H9 (cell line): ENCODE data around the gene SH2B2. TPM values are rescaled to one million over a fixed set of nuclear protein-coding genes. Genes with fewer than 3 reads are reported as not detected.

ENCODE experiments used
- DNase-seq: peaks from one replicate; pipeline ENCODE4 v3.0.0-alpha.2; 2017
- H2AFZ ChIP-seq: one replicate; pipeline ENCODE4 v1.6.1; 2013; ENCODE audit warnings: mild to moderate bottlenecking, low read length, control low read depth, moderate library complexity
- H2AK5ac ChIP-seq: 2 replicates; pipeline ENCODE4 v1.6.1; 2013; ENCODE audit warnings: low read length, control low read depth, mixed read lengths; ENCODE audit not compliant: insufficient read length
- H2BK120ac ChIP-seq: one replicate; pipeline ENCODE4 v1.6.1; 2013; ENCODE audit warnings: low read depth, mild to moderate bottlenecking, low read length, control low read depth, inconsistent platforms; ENCODE audit not compliant: poor library complexity, severe bottlenecking
- H2BK12ac ChIP-seq: 2 replicates; pipeline ENCODE4 v1.6.1; 2013; ENCODE audit warnings: low read length, control low read depth, mixed read lengths, low read depth; ENCODE audit not compliant: insufficient read length
- H2BK15ac ChIP-seq: 2 replicates; pipeline ENCODE4 v1.6.1; 2013; ENCODE audit warnings: low read depth, low read length, control low read depth
- H2BK20ac ChIP-seq: one replicate; pipeline ENCODE4 v1.6.1; 2013; ENCODE audit warnings: low read depth, mild to moderate bottlenecking, low read length, control low read depth, inconsistent platforms; ENCODE audit not compliant: poor library complexity, severe bottlenecking
- H2BK5ac ChIP-seq: 2 replicates; pipeline ENCODE4 v1.6.1; 2013; ENCODE audit warnings: low read length, control low read depth, mixed read lengths; ENCODE audit not compliant: insufficient read length
- H3K14ac ChIP-seq: 2 replicates; pipeline ENCODE4 v1.6.1; 2013; ENCODE audit warnings: low read length, control low read depth; ENCODE audit not compliant: insufficient read depth
- H3K18ac ChIP-seq: 2 replicates; pipeline ENCODE4 v1.6.1; 2013; ENCODE audit warnings: low read depth, mild to moderate bottlenecking, mixed read lengths, low read length, control low read depth; ENCODE audit not compliant: insufficient read length
- H3K23ac ChIP-seq: 2 replicates; pipeline ENCODE4 v1.6.1; 2013; ENCODE audit warnings: low read length, control low read depth, mixed read lengths, low read depth; ENCODE audit not compliant: insufficient read length
- H3K23me2 ChIP-seq: 2 replicates; pipeline ENCODE4 v1.6.1; 2013; ENCODE audit warnings: low read depth, mild to moderate bottlenecking, mixed read lengths, low read length, control low read depth; ENCODE audit not compliant: insufficient read length, poor library complexity, severe bottlenecking
- H3K27ac ChIP-seq: 2 replicates; pipeline ENCODE4 v1.5.1; 2013; ENCODE audit warnings: low read length, control low read depth, mixed read lengths, low read depth; ENCODE audit not compliant: insufficient read length
- H3K27me3 ChIP-seq: 2 replicates; pipeline ENCODE4 v1.6.1; 2013; ENCODE audit warnings: low read length, control low read depth, inconsistent platforms; ENCODE audit not compliant: insufficient read depth
- H3K4ac ChIP-seq: 2 replicates; pipeline ENCODE4 v1.6.1; 2013; ENCODE audit warnings: low read depth, mild to moderate bottlenecking, control low read depth, inconsistent platforms, low read length, moderate library complexity
- H3K4me1 ChIP-seq: 2 replicates; pipeline ENCODE4 v1.6.1; 2013; ENCODE audit warnings: low read length, control low read depth, inconsistent platforms; ENCODE audit not compliant: insufficient read depth
- H3K4me2 ChIP-seq: 2 replicates; pipeline ENCODE4 v1.6.1; 2013; ENCODE audit warnings: low read length, control low read depth, mixed read lengths; ENCODE audit not compliant: insufficient read length, insufficient read depth
- H3K56ac ChIP-seq: 2 replicates; pipeline ENCODE4 v1.6.1; 2013; ENCODE audit warnings: low read depth, mild to moderate bottlenecking, mixed read lengths, low read length, control low read depth; ENCODE audit not compliant: insufficient read length
- H3K79me1 ChIP-seq: 2 replicates; pipeline ENCODE4 v1.6.1; 2013; ENCODE audit warnings: low read depth, mild to moderate bottlenecking, moderate library complexity, low read length, control low read depth, inconsistent platforms; ENCODE audit not compliant: insufficient read depth, poor library complexity, severe bottlenecking
- H3K79me2 ChIP-seq: 2 replicates; pipeline ENCODE4 v1.6.1; 2013; ENCODE audit warnings: low read length, control low read depth, inconsistent platforms; ENCODE audit not compliant: insufficient read depth
- H3K9ac ChIP-seq: 2 replicates; pipeline ENCODE4 v1.6.1; 2013; ENCODE audit warnings: low read length, control low read depth, mixed read lengths; ENCODE audit not compliant: insufficient read length; ENCODE audit errors: extremely low read depth
- H3K9me3 ChIP-seq: one replicate; pipeline ENCODE4 v1.6.1; 2013; ENCODE audit warnings: low read depth, low read length, inconsistent platforms; ENCODE audit not compliant: control insufficient read depth
- H3T11ph ChIP-seq: one replicate; pipeline ENCODE4 v1.6.1; 2013; ENCODE audit warnings: mild to moderate bottlenecking, low read length, control low read depth, inconsistent platforms
- H4K20me1 ChIP-seq: one replicate; pipeline ENCODE4 v1.6.1; 2013; ENCODE audit not compliant: control insufficient read depth, insufficient read length, insufficient read depth
- H4K5ac ChIP-seq: 2 replicates; pipeline ENCODE4 v1.6.1; 2013; ENCODE audit warnings: low read depth, mild to moderate bottlenecking, mixed read lengths, low read length, control low read depth; ENCODE audit not compliant: insufficient read length
- H4K8ac ChIP-seq: replicated peaks from 2 replicates; pipeline ENCODE4 v1.6.1; 2013; ENCODE audit warnings: low read length, control low read depth, mixed read lengths, low read depth; ENCODE audit not compliant: insufficient read length
- H4K91ac ChIP-seq: 2 replicates; pipeline ENCODE4 v1.6.1; 2013; ENCODE audit warnings: low read depth, mild to moderate bottlenecking, moderate library complexity, mixed read lengths, low read length, control low read depth; ENCODE audit not compliant: insufficient read length
- H3K27ac Mint-ChIP-seq, 3 experiments: 2 replicates in 2 of 3; 3 replicates in 1 of 3; pipeline ENCODE4 v1.8.0; 2020 to 2021; ENCODE audit warnings: mixed read lengths in 3 of 3, mild to moderate bottlenecking in 1 of 3, moderate library complexity in 1 of 3
- H3K27me3 Mint-ChIP-seq: 2 replicates; pipeline ENCODE4 v1.8.0; 2021; ENCODE audit warnings: low read depth, mild to moderate bottlenecking, moderate library complexity, mixed read lengths
- H3K36me3 Mint-ChIP-seq, 3 experiments: 2 replicates in 2 of 3; 3 replicates in 1 of 3; pipeline ENCODE4 v1.8.0; 2020 to 2021; ENCODE audit warnings: low read depth in 3 of 3, mixed read lengths in 3 of 3; ENCODE audit not compliant: insufficient read depth in 1 of 3
- H3K4me1 Mint-ChIP-seq, 2 experiments: 2 replicates each; pipeline ENCODE4 v1.8.0; 2020; ENCODE audit warnings: mixed read lengths in 2 of 2
- H3K4me3 Mint-ChIP-seq, 2 experiments: 2 replicates in 1 of 2; 3 replicates in 1 of 2; pipeline ENCODE4 v1.8.0; 2020 to 2021; ENCODE audit warnings: mild to moderate bottlenecking in 2 of 2, mixed read lengths in 2 of 2, moderate library complexity in 1 of 2
- H3K9me3 Mint-ChIP-seq, 2 experiments: 2 replicates in 1 of 2; 3 replicates in 1 of 2; pipeline ENCODE4 v1.8.0; 2020; ENCODE audit warnings: mild to moderate bottlenecking in 2 of 2, mixed read lengths in 2 of 2, moderate library complexity in 1 of 2
- WGBS: extraction: QIAGEN DNeasy Blood & Tissue Kit; methylation state at CpG from one replicate; pipeline ENCODE4 v1.1.7; 2013; ENCODE audit warnings: missing lambda C conversion rate, low lambda C conversion rate, mixed read lengths; ENCODE audit not compliant: insufficient read length; ENCODE audit errors: extremely low coverage; 5-methylcytosine and 5-hydroxymethylcytosine counted together
- total RNA-seq: library from RNA; stranded (reverse); gene quantifications from 2 replicates; pipeline ENCODE4 v1.2.1, GENCODE V29; 2021
- TF ChIP-seq, protein P1 (sequence below): fragments of 200-600 bp; sonication (generic); conservative IDR thresholded peaks from 3 replicates; pipeline ENCODE4 v1.8.0; 2021; ENCODE audit warnings: antibody characterized with exemption, mild to moderate bottlenecking

The SH2B2 gene
- total RNA-seq, 1 experiment from 2014 or later: 10.4 TPM

DNA sequence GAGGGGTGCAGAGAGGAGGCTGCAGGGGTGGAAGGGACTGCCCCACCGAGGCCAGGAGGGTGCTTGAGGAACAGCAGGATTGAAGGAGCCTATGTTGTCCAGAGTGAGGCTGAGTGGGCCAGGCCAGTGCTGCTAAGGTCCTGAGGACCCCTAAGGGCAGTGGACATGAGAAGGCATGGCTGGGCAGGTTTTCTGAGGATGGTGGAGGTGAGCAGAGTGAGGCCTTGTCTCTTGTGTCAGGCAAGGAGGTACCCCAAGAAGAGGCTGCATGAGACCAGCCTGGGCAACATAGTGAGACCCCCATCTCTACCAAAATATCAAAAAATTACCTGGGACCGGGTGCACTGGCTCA, 5.2 kb downstream of the SH2B2 start:
- Mint-ChIP-seq H3K36me3 (no peaks in the 10 kb centered on the region), H3K4me1 (peaks cover 33 to 50% of the 10 kb centered on the region in 2 experiments), H3K27me3 (peaks cover 15% of the 10 kb centered on the region), H3K4me3 (no peak overlapping the region), H3K9me3 (no peaks in the 10 kb centered on the region; a peak in 1 of 5 replicates), H3K27ac (no peak overlapping the region; a peak in 2 of 7 replicates)
- no peak overlapping the region for H4K8ac ChIP-seq
- H2BK15ac ChIP-seq: no peak overlapping the region
- no peak overlapping the region for H3T11ph ChIP-seq
- no peak overlapping the region for H2AK5ac ChIP-seq
- H2BK12ac ChIP-seq: no peak overlapping the region
- H2BK5ac ChIP-seq: no peak overlapping the region
- no peak overlapping the region for H3K4ac ChIP-seq
- no peak for DNase-seq
- no peaks in the 10 kb centered on the region for H3K9me3 ChIP-seq
- peaks cover 10% of the 10 kb centered on the region for H3K23me2 ChIP-seq
- WGBS: no CpG with 5 or more reads among the region's 2 CpGs
- no peak overlapping the region for H4K5ac ChIP-seq
- peaks cover 2% of the 10 kb centered on the region for H4K20me1 ChIP-seq
- H3K79me1 ChIP-seq: no peaks in the 10 kb centered on the region
- H3K27me3 ChIP-seq: no peaks in the 10 kb centered on the region
- no peaks in the 10 kb centered on the region for H3K4me1 ChIP-seq
- no peaks in the 10 kb centered on the region for H3K79me2 ChIP-seq
- H3K23ac ChIP-seq: no peak overlapping the region
- no peak overlapping the region for H3K27ac ChIP-seq
- no peak overlapping the region for H4K91ac ChIP-seq
- H3K56ac ChIP-seq: no peak overlapping the region
- no peak overlapping the region for H3K4me2 ChIP-seq
- H2BK20ac ChIP-seq: no peak overlapping the region
- H3K18ac ChIP-seq: no peak overlapping the region
- no peak overlapping the region for H2BK120ac ChIP-seq
- TF ChIP-seq, protein P1, sequence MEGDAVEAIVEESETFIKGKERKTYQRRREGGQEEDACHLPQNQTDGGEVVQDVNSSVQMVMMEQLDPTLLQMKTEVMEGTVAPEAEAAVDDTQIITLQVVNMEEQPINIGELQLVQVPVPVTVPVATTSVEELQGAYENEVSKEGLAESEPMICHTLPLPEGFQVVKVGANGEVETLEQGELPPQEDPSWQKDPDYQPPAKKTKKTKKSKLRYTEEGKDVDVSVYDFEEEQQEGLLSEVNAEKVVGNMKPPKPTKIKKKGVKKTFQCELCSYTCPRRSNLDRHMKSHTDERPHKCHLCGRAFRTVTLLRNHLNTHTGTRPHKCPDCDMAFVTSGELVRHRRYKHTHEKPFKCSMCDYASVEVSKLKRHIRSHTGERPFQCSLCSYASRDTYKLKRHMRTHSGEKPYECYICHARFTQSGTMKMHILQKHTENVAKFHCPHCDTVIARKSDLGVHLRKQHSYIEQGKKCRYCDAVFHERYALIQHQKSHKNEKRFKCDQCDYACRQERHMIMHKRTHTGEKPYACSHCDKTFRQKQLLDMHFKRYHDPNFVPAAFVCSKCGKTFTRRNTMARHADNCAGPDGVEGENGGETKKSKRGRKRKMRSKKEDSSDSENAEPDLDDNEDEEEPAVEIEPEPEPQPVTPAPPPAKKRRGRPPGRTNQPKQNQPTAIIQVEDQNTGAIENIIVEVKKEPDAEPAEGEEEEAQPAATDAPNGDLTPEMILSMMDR: no peak
- H3K9ac ChIP-seq: no peak overlapping the region
- H3K14ac ChIP-seq: no peak overlapping the region
- H2AFZ ChIP-seq: no peak overlapping the region
